Endothelial cell (in vitro differentiated cells): ENCODE results near the gene SHROOM2. TPM values are rescaled to one million over a fixed set of nuclear protein-coding genes. Genes with fewer than 3 reads are reported as not detected.

ENCODE experiments used
- DNase-seq: peaks from one replicate; pipeline ENCODE4 v3.0.0; 2021; ENCODE audit warnings: low spot score
- H3K27ac Mint-ChIP-seq: one replicate; pipeline ENCODE4 v1.8.0; 2021; ENCODE audit warnings: mixed read lengths, inconsistent platforms; ENCODE audit not compliant: unreplicated experiment
- H3K27me3 Mint-ChIP-seq: one replicate; pipeline ENCODE4 v1.8.0; 2021; ENCODE audit warnings: mild to moderate bottlenecking, moderate library complexity, mixed read lengths, inconsistent platforms; ENCODE audit not compliant: unreplicated experiment
- H3K36me3 Mint-ChIP-seq: one replicate; pipeline ENCODE4 v1.8.0; 2021; ENCODE audit warnings: mild to moderate bottlenecking, low read depth, mixed read lengths, inconsistent platforms; ENCODE audit not compliant: unreplicated experiment
- H3K4me1 Mint-ChIP-seq: one replicate; pipeline ENCODE4 v1.8.0; 2021; ENCODE audit warnings: mild to moderate bottlenecking, mixed read lengths, inconsistent platforms; ENCODE audit not compliant: unreplicated experiment
- H3K4me3 Mint-ChIP-seq: one replicate; pipeline ENCODE4 v1.8.0; 2021; ENCODE audit warnings: mild to moderate bottlenecking, mixed read lengths, inconsistent platforms; ENCODE audit not compliant: unreplicated experiment
- H3K9me3 Mint-ChIP-seq: one replicate; pipeline ENCODE4 v1.8.0; 2021; ENCODE audit warnings: mixed read lengths, inconsistent platforms; ENCODE audit not compliant: unreplicated experiment
- CTCF ChIP-seq: fragments of 200-600 bp; sonication (generic); IDR thresholded peaks from one replicate; pipeline ENCODE4 v1.5.0; 2021; ENCODE audit warnings: antibody characterized with exemption; ENCODE audit not compliant: unreplicated experiment
- total RNA-seq: library from RNA; stranded (reverse); fragmentation: NEBNext Ultra II Directional; extraction: Animal tissue kit (Norgen Biotek cat#: 25700); gene quantifications from one replicate; pipeline ENCODE4 v1.2.1, GENCODE V29; 2021; ENCODE audit not compliant: unreplicated experiment

SHROOM2 gene
- total RNA-seq, 1 donor from 2014 or later, result 22.3 TPM

GRCh38 chrX:9913146-9913433 is 126.9 kb downstream of the SHROOM2 start:
- Mint-ChIP-seq H3K4me1 (peaks cover 17% of the 10 kb centered on the region), H3K9me3 (no peaks in the 10 kb centered on the region), H3K4me3 (no peak overlapping the region), H3K27me3 (peaks cover 8% of the 10 kb centered on the region), H3K36me3 (peaks cover 4% of the 10 kb centered on the region), H3K27ac (no peak overlapping the region)
- no peak for TF ChIP-seq CTCF
- DNase-seq, result no peak

- peaks cover 21% of the 10 kb centered on the region for H3K4me1 Mint-ChIP-seq
- H3K27me3 Mint-ChIP-seq, result peaks cover 3% of the 10 kb centered on the region
- DNase-seq, result no peak
- no peak for TF ChIP-seq CTCF
- no peak overlapping the region for H3K4me3 Mint-ChIP-seq
- peaks cover 15% of the 10 kb centered on the region for H3K36me3 Mint-ChIP-seq
- H3K27ac Mint-ChIP-seq, result no peak overlapping the region
- no peaks in the 10 kb centered on the region for H3K9me3 Mint-ChIP-seq
These were observed 131.6 kb downstream of the SHROOM2 start for GRCh38 chrX:9917861-9918260.

GRCh38 chrX:9919632-9920172 is 133.5 kb downstream of the SHROOM2 start:
- peaks cover 15% of the 10 kb centered on the region for H3K36me3 Mint-ChIP-seq
- H3K27me3 Mint-ChIP-seq, result peaks cover 3% of the 10 kb centered on the region
- no peak for DNase-seq
- H3K9me3 Mint-ChIP-seq, result no peaks in the 10 kb centered on the region
- peak overlapping the region; percentile 5 for H3K27ac Mint-ChIP-seq
- no peak for TF ChIP-seq CTCF
- peak overlapping the region; percentile 15 for H3K4me3 Mint-ChIP-seq
- peaks cover 29% of the 10 kb centered on the region for H3K4me1 Mint-ChIP-seq

GRCh38 chrX:9921407-9921806 is 135.2 kb downstream of the SHROOM2 start:
- Mint-ChIP-seq H3K36me3 (peaks cover 15% of the 10 kb centered on the region), H3K27ac (no peak overlapping the region), H3K9me3 (no peaks in the 10 kb centered on the region), H3K4me1 (peaks cover 29% of the 10 kb centered on the region), H3K4me3 (peak overlapping the region; percentile 1), H3K27me3 (peaks cover 5% of the 10 kb centered on the region)
- no peak for TF ChIP-seq CTCF
- no peak for DNase-seq

- DNase-seq, result no peak
- Mint-ChIP-seq H3K27me3 (peaks cover 5% of the 10 kb centered on the region), H3K36me3 (peaks cover 15% of the 10 kb centered on the region), H3K4me1 (peaks cover 41% of the 10 kb centered on the region), H3K27ac (peak overlapping the region; percentile 90), H3K9me3 (no peaks in the 10 kb centered on the region), H3K4me3 (no peak overlapping the region)
- TF ChIP-seq CTCF, result no peak
These were observed 137.1 kb downstream of the SHROOM2 start for GRCh38 chrX:9923357-9923756.
